ENCODE data around the gene OSCAR.

GRCh38 chr19:54077334-54077733 lies 23.3 kb downstream of the OSCAR start:
- TF ChIP-seq POLR2AphosphoS5 (IDR thresholded peaks at IDR 0.05; ENCODE audit: low read depth, low read length) (no peak), TAF1 (IDR thresholded peaks at IDR 0.05; ENCODE audit: borderline replicate concordance, insufficient read depth, low read length) (no peak)
- TF ChIP-seq, protein P1, sequence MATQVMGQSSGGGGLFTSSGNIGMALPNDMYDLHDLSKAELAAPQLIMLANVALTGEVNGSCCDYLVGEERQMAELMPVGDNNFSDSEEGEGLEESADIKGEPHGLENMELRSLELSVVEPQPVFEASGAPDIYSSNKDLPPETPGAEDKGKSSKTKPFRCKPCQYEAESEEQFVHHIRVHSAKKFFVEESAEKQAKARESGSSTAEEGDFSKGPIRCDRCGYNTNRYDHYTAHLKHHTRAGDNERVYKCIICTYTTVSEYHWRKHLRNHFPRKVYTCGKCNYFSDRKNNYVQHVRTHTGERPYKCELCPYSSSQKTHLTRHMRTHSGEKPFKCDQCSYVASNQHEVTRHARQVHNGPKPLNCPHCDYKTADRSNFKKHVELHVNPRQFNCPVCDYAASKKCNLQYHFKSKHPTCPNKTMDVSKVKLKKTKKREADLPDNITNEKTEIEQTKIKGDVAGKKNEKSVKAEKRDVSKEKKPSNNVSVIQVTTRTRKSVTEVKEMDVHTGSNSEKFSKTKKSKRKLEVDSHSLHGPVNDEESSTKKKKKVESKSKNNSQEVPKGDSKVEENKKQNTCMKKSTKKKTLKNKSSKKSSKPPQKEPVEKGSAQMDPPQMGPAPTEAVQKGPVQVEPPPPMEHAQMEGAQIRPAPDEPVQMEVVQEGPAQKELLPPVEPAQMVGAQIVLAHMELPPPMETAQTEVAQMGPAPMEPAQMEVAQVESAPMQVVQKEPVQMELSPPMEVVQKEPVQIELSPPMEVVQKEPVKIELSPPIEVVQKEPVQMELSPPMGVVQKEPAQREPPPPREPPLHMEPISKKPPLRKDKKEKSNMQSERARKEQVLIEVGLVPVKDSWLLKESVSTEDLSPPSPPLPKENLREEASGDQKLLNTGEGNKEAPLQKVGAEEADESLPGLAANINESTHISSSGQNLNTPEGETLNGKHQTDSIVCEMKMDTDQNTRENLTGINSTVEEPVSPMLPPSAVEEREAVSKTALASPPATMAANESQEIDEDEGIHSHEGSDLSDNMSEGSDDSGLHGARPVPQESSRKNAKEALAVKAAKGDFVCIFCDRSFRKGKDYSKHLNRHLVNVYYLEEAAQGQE (IDR thresholded peaks at IDR 0.05; ENCODE audit: insufficient read depth in 1 of 2, low read depth in 2 of 2, low read length in 2 of 2) = no peak
